GM21515 (cell line): ENCODE results near the gene TUFT1.
A peak's percentile ranks its signal among the peaks of the same experiment; 100 is the strongest.

ENCODE experiments used
- ATAC-seq: cut with Tn5 transposase; IDR thresholded peaks from one replicate; pipeline ENCODE4 v1.9.1; 2021; ENCODE audit not compliant: unreplicated experiment

The TUFT1 gene, protein sequence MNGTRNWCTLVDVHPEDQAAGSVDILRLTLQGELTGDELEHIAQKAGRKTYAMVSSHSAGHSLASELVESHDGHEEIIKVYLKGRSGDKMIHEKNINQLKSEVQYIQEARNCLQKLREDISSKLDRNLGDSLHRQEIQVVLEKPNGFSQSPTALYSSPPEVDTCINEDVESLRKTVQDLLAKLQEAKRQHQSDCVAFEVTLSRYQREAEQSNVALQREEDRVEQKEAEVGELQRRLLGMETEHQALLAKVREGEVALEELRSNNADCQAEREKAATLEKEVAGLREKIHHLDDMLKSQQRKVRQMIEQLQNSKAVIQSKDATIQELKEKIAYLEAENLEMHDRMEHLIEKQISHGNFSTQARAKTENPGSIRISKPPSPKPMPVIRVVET

DNA sequence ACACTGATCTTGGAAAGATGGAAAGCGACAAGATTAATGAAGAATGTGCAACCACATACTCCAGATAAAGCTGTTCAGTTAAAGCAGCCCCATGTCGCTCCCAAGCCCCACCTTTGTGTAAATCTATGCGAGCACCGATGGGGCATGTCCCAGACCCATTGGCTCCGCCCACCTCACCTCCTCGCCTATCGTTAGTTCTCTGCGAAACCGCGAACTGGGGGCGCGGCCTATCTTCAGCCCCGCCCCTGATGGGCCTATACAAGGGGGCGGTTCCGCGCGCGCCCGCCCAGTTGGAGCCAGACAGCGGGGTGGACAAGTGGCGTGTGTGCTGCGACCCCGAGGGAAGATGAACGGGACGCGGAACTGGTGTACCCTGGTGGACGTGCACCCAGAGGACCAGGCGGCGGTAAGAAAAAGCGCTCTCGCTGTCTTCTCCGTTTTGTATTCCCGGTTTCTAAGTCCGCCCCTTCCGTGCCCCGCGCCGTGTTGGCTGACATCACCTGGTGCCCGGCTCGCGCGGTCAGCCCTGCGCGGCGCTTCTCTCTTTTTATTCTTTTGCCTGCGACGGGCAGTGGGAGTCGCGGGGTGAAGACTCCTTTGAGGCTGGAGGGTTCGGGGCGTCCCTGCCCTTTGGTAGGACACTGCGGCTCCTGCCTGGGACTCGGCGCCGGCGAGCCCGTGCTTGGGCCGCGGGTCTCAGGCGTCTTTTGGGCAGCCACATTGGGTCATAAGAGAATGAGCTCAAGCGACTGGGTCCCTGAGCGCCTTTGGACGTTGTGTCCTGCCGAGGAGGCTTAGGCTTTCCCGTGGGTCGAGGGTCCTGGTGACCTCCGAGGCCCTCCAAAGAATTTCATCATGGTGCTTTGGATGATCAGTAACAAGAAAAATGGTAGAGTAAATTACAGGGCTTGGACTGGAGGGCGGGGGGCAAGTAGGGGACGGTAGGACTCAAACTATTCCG lies at the start of gene TUFT1:
TUFT1 (plus strand) TSS at position 289 of the 961 bp plus-strand sequence; CDS start at position 347, 58 bp downstream.
- peak; percentile 93 for ATAC-seq

DNA sequence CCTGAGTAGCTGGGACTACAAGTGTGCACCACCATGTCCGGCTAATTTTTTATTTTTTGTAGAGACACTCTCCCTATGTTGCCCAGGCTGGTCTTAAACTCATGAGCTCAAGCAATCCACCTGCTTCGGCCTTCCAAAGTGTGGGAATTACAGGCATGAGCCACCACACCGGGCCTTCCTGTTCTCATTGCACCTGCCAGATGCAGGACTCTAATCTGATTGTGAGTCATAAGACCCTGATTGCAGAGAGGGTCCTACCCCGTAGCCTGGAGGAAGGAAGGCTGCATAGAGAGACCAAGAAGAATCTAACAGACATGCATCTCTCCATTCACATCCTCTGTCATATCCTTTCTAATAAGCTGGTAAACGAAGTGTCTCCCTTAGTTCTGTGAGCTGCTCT lies 48.5 kb upstream of the TUFT1 start:
- no peak for ATAC-seq

DNA sequence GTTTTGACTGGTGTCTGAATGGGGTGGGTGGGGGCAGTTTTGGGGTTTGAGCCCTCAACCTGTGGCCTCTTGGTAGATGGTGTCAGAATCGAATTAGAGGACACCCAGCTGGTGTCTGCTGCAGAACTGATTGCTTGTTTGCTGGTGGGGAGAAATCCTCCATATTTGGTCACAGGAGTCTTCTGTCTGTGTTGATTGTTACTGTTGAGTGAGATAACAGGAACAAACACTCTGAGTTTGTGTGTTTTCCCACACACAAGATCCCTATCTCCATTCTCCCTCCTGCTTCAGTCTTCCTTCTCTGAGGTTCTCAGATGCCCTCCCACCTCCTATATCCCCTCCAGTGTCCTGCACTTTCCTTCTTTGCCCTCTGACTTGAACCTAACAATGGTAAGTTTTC lies 48.0 kb upstream of the TUFT1 start:
- no peak for ATAC-seq

DNA sequence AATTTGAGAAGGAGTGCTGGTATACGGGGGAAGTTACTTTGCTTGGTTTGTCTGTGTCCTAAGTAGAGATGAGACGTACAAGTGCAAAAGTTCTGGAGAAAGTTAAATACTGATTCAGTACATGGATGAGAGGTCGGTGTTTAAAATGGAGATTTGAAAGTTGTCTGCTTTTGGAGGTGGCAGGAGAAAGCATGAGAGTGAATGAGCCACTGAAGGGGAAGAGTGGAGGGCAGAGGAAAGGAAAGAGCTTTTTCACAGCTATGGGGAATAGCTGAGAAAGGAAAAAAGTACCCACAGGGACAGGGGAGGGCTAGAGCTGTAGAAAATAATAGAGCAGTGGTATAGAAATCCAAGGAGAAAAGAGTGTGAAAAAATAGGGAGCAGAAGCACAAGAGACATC lies 47.1 kb upstream of the TUFT1 start:
- ATAC-seq, result no peak

DNA sequence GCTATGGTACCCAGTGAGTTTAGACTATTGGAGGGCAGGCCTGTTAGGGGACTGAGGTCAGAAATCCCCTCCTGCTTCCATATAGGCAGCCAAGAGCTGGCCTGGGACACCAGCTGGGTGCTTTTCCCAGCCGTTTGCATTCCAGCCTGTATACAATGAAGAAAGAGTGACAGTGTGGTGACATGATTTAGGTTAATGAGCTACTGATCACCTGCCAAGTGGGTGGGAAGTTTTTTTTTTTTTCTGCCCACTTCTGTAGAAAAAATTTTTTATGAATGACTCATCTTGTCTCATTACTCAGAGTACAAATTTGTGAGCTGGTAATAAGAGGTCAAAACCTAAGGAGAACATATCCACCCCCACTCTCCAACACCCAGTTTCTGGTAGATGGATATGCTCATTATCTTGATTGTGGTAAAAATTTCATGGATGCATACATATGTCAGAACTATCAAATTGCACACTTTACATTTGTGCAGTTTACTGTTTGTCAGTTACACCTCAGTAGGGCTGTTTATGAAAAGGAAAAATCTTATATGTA lies 45.3 kb upstream of the TUFT1 start:
- no peak for ATAC-seq

DNA sequence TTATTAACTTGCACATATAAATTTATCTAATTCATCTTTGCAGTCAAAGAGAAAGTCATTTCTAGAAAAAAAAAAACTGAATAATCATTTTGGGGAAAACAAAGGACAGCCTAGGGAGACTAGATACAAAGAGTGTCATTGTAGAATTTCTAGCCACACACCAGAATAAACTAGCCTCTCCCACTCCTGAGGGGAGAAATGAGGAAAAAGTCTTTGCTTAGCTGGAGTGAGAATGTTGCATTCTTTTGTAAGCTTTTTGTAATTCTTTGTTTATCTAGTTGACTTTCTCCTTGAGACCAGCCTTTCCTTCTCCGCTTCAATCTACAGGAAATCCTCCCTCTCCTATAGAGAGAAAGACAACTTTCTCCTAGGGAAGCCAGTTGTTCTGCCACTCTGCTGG lies 44.8 kb upstream of the TUFT1 start:
- no peak for ATAC-seq

DNA sequence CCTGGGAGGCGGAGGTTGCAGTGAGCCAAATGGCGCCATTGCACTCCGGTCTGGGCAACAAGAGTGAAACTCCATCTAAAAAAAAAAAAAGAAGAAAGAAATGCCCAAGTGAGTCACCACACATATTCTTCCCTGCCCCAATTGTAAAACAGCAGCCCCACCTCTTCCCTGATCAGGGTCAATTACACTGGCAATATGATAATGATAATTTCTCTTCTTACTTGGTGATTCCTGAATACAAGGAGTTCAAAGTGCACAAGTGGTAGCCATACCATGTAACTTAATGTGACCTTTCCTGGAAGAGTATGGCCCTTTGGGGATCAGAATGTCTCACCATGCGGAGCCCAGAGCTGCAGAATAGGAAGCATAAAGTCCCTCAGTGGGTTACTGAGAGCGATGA lies 40.7 kb upstream of the TUFT1 start:
- no peak for ATAC-seq

DNA sequence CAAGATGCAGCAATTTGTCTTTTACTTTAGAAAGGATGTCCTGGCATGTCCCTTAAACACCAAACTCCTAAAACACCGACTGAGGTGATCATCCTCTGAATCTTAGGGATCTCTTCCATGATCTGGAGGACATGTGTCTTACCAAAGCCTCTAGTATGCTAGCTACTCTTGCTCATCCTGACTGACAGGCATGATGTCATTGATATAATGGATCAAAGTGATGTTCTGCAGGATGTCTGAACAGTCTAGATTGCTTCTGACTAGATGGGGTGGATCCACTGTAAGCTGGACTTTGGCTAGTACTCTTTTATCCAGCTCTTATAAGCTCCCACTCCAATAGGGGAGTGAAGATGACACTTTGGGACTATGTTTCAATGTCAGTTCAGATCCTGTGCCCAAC lies 40.2 kb upstream of the TUFT1 start:
- no peak for ATAC-seq

DNA sequence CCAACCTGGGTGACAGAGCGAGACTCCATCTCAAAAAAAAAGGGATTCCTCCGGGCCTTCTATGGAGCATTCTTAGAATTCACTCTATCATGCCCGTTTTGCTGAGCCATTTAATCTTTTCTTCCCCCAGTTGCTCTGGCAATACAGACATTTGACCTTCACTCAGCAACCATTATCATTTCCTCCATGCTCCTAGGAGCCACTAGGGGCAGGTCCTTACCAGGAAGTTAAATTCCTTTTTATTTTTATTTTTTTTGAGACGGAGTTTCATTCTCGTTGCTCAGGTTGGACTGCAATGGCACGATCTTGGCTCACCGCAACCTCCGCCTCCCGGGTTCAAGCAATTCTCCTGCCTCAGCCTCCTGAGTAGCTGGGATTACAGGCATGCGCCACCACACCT lies 38.6 kb upstream of the TUFT1 start:
- ATAC-seq, result no peak

DNA sequence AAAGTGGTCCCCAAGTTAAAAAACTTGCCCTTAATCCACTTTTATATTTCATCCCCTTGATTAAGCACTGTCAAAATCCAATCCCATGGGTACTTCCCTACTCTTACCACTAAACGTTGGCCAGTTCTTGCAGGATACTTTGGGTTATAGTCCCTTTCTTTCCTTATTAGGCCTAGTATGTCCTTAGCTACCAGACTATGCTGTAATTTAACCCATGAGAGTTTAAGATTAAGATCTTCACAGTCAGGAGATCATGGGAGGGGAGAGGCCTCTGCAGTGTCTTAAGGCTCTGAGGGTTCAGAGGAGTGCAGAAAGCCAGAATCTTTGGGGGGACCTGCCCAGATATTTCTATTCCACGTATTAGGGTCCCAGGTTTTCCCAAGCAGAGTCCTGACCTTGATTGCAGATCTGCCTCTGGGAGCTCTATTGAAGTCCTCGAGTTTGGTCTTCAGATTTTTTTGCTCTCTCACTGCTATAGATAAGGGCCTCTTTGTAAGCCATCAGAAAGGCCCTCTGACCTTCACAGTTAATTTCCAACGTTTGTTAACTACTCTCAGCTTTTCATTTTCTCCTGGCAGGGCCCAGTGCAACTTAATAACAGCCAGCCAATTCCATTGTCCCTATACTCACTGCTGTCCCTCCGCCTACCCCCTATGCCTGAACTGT lies 37.9 kb upstream of the TUFT1 start:
- ATAC-seq, result no peak

DNA sequence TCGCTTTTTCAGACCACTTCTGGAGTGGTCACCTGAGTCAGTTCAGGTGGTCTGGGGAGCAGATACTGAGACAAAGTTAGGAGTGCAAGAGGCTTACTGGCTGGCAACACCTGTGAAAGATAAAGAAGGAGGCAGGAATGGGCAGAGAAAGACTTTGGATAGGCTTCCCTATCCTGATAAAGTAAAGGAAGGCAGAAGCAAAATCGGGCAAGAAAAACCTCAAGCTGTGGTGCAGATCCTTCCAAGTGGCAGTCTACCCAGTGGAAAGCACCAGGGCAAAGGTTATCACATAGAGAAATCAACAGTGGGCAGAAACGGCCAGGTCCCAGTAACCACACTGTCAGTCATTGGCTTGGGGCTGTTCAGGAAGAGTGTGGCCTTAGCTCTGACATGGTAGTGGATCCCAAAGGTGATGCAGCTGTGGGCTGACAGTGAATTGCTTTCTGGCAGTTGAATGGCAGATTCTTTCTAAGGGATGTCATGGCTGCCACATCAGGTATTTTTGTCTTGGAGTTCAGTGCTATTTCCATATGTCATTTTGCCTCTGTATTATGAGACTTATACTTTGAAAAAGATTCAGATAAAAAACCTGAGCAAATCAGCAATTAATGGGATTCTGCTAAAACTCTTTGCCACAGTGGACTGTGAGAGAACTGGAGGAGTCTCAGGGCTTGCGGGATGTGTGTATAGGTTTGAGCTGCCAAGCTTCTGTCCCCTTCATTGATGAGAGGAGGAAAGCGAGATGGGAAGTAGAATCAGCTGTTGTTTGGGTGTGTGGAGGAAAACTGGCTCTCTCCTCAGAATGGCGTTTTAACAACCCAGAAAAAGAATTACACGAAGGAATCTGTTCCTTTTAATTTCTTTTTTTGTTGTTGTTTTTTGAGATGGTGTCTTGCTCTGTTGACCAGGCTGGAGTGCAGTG lies 37.0 kb upstream of the TUFT1 start:
- no peak for ATAC-seq

DNA sequence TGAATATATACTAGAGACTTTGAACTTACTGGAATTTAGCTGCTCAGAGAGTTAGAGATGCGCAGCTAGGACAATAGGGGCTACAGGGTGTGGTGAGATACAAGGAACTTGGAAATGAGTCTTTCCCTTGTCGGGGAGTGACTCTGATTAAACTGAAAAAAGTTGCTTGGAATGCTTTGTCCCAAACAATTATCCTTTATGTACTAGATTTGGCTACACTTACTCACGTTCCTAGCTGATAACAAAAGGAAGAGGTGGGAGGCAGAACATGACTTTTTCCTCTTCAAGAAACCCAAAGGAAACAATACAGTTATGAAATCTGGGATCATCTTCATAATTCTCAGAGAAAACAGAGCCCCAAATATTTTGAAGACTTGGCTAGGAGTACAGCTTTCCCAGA lies 35.9 kb upstream of the TUFT1 start:
- no peak for ATAC-seq

DNA sequence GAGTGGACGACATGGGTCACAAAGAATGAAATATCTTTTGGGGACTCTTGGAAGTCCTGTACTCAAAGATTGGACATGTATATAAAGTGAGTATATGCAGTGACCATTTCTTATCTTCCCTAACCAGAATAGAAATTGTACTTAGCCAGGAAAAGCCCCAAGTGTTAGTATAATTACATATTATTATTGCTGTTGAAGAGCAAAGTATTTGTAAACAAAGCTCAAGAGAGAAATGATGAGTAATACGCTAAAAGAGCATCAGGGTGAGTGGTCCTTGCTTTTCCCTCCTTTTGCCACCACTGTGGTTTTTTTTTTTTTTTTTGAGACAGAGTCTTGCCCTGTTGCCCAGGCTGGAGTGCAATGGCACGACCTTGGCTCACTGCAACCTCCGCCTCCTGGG lies 35.4 kb upstream of the TUFT1 start:
- ATAC-seq, result no peak

DNA sequence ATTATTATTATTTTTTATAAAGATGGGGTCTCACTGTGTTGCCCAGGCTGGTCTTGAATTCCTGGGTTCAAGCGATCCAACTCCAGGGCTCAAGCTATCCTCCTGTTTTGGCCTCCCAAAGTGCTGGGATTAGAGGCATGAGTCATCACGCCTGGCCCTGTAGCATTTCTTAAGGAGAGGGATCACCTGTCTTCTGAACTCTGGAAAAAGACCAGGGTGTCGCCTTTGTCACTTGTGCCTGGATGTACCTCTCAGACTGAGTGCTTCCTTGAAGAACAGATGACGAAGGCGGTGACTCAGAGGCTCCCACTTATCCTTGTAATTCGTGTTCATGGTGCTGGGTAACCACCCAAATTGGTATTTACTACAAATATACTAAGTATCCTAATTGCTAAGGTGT lies 31.3 kb upstream of the TUFT1 start:
- no peak for ATAC-seq

DNA sequence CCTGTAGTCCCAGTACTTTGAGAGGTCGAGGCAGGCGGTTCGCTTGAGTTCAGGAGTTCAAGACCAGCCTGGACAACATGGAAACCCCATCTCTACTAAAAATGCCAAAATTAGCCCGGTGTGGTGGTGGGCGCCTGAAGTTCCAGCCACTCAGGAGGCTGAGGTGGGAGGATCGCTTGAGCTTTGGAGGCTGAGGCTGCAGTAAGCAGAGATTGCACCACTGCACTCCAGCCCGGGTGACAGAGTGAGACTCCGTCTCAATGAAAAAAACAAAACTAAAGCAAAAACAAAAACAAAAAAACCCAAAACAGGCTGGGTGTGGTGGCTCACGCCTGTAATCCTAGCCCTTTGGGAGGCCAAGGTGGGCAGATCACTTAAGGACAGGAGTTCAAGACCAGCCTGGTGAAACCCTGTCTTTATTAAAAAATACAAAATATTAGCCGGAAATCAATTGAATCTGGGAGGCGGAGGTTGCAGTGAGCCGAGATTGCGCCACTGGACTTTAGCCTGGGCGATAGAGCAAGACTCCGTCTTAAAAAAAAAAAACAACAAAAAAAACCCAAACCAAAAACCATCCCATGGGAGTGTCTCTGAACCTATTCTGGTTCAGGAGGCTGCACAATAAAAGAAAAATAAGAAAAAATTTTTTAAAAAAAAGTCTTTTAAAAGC lies 30.6 kb upstream of the TUFT1 start:
- ATAC-seq, result no peak

DNA sequence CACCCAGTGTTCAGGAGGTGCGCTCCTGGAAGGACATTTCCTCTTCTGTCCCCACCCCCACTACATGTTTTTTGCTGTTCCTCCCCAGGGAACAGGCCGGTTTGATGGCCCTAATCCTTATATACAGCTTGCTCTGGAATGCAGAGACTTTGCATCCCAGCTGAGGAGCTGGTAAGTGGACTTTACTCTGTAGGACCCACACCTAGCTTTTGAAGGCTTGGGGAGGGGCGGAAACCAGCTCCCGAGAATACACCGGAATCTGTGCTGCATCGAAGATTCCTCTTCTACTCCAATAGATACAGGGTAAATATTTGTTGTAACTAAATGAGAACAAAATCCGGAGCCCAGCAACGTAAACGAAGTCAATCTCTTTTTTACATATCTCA lies 30.1 kb upstream of the TUFT1 start:
- ATAC-seq, result no peak

DNA sequence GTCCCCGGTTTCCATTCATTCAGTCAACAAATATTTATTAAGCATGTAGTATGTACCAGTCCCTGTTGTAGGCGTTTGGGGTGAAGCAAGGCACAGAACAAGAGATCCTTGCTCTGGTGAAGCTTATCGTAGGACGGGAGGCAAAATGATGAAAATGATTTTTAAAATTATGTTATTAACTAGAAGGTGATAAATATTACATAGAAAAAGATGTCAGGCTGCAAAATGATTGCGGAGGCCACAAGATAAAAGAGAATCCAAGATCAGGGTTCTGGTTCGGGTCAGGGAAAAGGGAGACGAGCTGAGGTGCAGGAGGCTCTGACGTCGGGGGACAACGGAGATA lies 29.5 kb upstream of the TUFT1 start:
- no peak for ATAC-seq

DNA sequence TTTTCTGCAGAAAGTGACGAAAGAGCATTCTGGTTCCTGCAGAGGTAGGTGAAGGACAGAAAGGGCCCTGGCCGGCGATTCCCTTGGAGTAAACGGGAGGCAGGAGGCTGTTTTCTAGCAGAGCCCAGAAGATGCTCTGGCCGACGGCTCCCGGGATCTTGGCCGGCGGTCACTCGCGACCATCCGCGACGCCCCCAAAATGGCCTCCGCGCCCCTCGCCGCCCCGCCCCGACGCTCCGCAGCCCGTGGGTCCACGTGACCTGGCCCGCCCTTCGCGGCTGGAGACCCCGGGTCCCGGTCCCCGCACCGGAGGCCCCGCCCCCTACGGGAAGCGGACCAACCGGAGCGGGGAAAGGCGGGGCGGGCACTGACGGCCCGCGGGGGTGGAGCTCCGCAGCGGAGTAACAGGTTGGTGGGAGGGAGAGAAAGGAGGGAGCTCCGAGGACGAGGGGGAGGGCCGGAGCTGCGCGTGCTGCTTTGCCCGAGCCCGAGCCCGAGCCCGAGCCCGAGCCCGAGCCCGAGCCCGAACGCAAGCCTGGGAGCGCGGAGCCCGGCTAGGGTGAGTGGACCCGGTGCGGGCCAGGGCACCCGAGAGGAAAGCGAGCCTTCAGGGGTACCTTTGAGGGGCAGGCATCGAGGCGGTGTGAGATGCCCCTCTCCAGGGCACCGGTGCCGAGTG lies 29.0 kb upstream of the TUFT1 start, which contains the start of gene CGN:
CGN (plus strand) TSS at position 431 of the 679 bp plus-strand sequence. CDS start 7,133 bp downstream, outside the sequence.
- ATAC-seq, result peak; percentile 89

DNA sequence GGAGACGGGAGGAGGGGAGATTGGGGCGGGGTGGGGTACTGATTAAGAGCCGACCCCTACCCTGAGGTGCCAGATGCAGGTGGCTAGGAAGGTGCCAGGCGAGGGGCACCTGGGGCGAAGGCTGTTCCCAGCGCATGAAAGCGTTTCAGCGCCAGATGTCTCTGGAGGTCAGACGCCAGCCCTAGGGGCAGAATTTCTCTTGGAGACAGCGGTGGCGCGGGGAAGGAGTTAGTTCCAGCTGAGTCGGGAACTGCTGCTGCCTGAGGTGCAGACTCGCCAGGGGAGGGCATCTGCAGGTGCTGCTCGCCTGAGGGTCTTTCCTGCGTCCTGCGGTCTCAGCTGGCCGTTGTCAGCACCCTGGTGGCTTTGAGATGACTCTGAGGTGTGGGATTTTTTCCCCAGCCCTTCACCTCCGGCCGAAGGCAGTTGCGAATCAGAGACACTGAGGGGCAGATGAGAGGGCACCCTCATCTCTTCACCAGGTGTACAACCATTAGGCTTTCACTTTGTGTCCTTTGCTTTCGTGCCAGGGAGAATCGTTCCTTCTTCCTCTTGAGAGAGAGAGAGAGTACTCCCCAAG lies 28.4 kb upstream of the TUFT1 start:
- ATAC-seq, result peak; percentile 11
